Sigmoid colon (tissue), 4 donors: ENCODE results near the gene SWT1.

Source experiments
- CTCF ChIP-seq, 4 experiments: fragments of 450-650 bp in 3 of 4; fragments of 200-600 bp in 1 of 4; IDR thresholded peaks; one replicate each; pipeline ENCODE4 v1.5.1; 2016 to 2019; ENCODE audit warnings: antibody characterized with exemption in 4 of 4, mild to moderate bottlenecking in 3 of 4, moderate library complexity in 2 of 4
- POLR2A ChIP-seq, 2 donors: fragments of 450-650 bp; IDR thresholded peaks; one replicate each; pipeline ENCODE4 v1.6.1; 2016; ENCODE audit warnings: antibody characterized with exemption in 2 of 2, mild to moderate bottlenecking in 2 of 2, moderate library complexity in 2 of 2
- POLR2AphosphoS5 ChIP-seq, 4 donors: sonication (generic); formaldehyde crosslinking; IDR thresholded peaks; one replicate each; pipeline ENCODE4 v1.6.1; 2017; ENCODE audit warnings: antibody characterized with exemption in 4 of 4

- TF ChIP-seq CTCF (IDR thresholded peaks at IDR 0.05) (no peak), POLR2A (IDR thresholded peaks at IDR 0.05) (no peak), POLR2AphosphoS5 (IDR thresholded peaks at IDR 0.05) (no peak)
Observed at GRCh38 chr1:185314411-185314810, 157.4 kb downstream of the SWT1 start.
